SU-DHL-6 (cell line): ENCODE results near the gene RAD23B.

ENCODE experiments used
- H2AFZ ChIP-seq: fragments of 200-600 bp; sonication (generic); 2 replicates; pipeline ENCODE4 v1.6.1; 2014; ENCODE audit warnings: low read depth, mild to moderate bottlenecking, moderate library complexity, mixed read lengths, antibody characterized with exemption, low read length; ENCODE audit not compliant: severe bottlenecking
- H3F3A ChIP-seq: fragments of 200-600 bp; shearing (Covaris generic); 2 replicates; pipeline ENCODE4 v1.6.0; 2016; ENCODE audit warnings: antibody characterized with exemption, mild to moderate bottlenecking; ENCODE audit not compliant: insufficient read depth
- H3K27ac ChIP-seq: fragments of 200-600 bp; sonication (generic); 2 replicates; pipeline ENCODE4 v1.5.1; 2016; ENCODE audit warnings: low read depth, mild to moderate bottlenecking, low read length, moderate library complexity, mixed read lengths
- H3K27me3 ChIP-seq: fragments of 200-600 bp; sonication (generic), shearing (Covaris generic); 2 replicates; pipeline ENCODE4 v1.6.0; 2014; ENCODE audit warnings: mild to moderate bottlenecking, low read length
- H3K36me3 ChIP-seq: fragments of 200-600 bp; sonication (generic); 2 replicates; pipeline ENCODE4 v1.6.1; 2014; ENCODE audit warnings: mild to moderate bottlenecking, low read length, mixed read lengths
- H3K4me2 ChIP-seq: fragments of 300-600, 200-600 bp; shearing (Covaris generic), sonication (generic); 2 replicates; pipeline ENCODE4 v1.6.0; 2014; ENCODE audit warnings: low read length, low read depth, mild to moderate bottlenecking; ENCODE audit not compliant: poor library complexity, severe bottlenecking
- H3K4me3 ChIP-seq: fragments of 200-600 bp; sonication (generic); 2 replicates; pipeline ENCODE4 v1.5.1; 2014; ENCODE audit warnings: antibody characterized with exemption, low read length, mild to moderate bottlenecking, mixed read lengths; ENCODE audit not compliant: insufficient read depth, poor library complexity, severe bottlenecking
- H3K79me2 ChIP-seq: fragments of 200-600 bp; sonication (generic); 2 replicates; pipeline ENCODE4 v1.6.1; 2014; ENCODE audit warnings: mild to moderate bottlenecking, low read length, moderate library complexity; ENCODE audit not compliant: insufficient read depth
- H3K9ac ChIP-seq: fragments of 200-600 bp; sonication (generic); 2 replicates; pipeline ENCODE4 v1.7.0; 2014; ENCODE audit warnings: mild to moderate bottlenecking, low read length
- H3K9me2 ChIP-seq: fragments of 200-600 bp; sonication (generic); replicated peaks from 2 replicates; pipeline ENCODE4 v1.6.1; 2014; ENCODE audit warnings: low read length; ENCODE audit not compliant: insufficient read depth
- H3K9me3 ChIP-seq: fragments of 200-600 bp; sonication (generic); 2 replicates; pipeline ENCODE4 v1.6.1; 2014; ENCODE audit warnings: low read length, mixed read lengths; ENCODE audit not compliant: insufficient read depth
- H4K20me1 ChIP-seq: fragments of 200-600 bp; sonication (generic); 2 replicates; pipeline ENCODE4 v1.6.1; 2014; ENCODE audit warnings: low read depth, mild to moderate bottlenecking, antibody characterized with exemption, low read length, moderate library complexity, mixed read lengths
- EZH2phosphoT487 ChIP-seq: fragments of 200-600 bp; sonication (generic), shearing (Covaris generic); conservative IDR thresholded peaks from 2 replicates; pipeline ENCODE4 v1.6.1; 2018; ENCODE audit warnings: mild to moderate bottlenecking, antibody characterized with exemption, low read length, moderate library complexity, mixed read lengths
- TF ChIP-seq, protein P1 (sequence below): fragments of 200-600 bp; sonication (generic); IDR thresholded peaks from one replicate; pipeline ENCODE4 v1.5.1; 2017; ENCODE audit warnings: antibody characterized with exemption, mild to moderate bottlenecking, low read length, moderate library complexity; ENCODE audit not compliant: insufficient read depth, poor library complexity, severe bottlenecking

Gene RAD23B

DNA sequence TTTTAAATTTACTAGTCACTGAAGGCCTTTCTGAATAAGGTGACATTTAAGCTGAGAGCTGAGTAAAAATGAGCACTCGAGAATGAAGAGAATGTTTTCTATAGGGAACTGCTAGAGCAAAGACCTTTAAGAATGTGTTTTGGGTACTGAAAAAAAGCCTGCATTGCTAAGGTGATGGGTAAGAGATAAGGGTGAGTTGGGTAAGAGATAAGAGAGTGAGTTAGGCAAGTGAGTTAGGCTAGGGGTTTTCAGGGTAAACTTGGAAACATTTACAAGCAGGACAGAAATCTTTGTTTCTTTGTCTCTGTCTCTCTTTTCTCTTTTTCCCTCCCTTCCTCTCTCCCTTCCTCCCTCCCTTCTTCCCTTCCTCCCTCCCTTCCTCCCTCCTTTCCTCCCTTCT lies 5.6 kb downstream of the RAD23B start:
- H3K9me3 ChIP-seq: no peaks in the 10 kb centered on the region
- H2AFZ ChIP-seq: no peak overlapping the region
- no peak overlapping the region for H3K9ac ChIP-seq
- no peaks in the 10 kb centered on the region for H3K27me3 ChIP-seq
- peaks cover 86% of the 10 kb centered on the region for H4K20me1 ChIP-seq
- no peak for TF ChIP-seq EZH2phosphoT487
- TF ChIP-seq, protein P1, sequence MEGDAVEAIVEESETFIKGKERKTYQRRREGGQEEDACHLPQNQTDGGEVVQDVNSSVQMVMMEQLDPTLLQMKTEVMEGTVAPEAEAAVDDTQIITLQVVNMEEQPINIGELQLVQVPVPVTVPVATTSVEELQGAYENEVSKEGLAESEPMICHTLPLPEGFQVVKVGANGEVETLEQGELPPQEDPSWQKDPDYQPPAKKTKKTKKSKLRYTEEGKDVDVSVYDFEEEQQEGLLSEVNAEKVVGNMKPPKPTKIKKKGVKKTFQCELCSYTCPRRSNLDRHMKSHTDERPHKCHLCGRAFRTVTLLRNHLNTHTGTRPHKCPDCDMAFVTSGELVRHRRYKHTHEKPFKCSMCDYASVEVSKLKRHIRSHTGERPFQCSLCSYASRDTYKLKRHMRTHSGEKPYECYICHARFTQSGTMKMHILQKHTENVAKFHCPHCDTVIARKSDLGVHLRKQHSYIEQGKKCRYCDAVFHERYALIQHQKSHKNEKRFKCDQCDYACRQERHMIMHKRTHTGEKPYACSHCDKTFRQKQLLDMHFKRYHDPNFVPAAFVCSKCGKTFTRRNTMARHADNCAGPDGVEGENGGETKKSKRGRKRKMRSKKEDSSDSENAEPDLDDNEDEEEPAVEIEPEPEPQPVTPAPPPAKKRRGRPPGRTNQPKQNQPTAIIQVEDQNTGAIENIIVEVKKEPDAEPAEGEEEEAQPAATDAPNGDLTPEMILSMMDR: no peak
- H3K4me3 ChIP-seq: no peak overlapping the region
- no peak overlapping the region for H3K27ac ChIP-seq
- H3K9me2 ChIP-seq: no peaks in the 10 kb centered on the region
- H3K4me2 ChIP-seq: peak overlapping the region; percentile 20
- H3F3A ChIP-seq: peaks cover 10% of the 10 kb centered on the region
- H3K36me3 ChIP-seq: peaks cover 5% of the 10 kb centered on the region; the same call in 1 of the 2 replicates
- H3K79me2 ChIP-seq: peaks cover 100% of the 10 kb centered on the region

DNA sequence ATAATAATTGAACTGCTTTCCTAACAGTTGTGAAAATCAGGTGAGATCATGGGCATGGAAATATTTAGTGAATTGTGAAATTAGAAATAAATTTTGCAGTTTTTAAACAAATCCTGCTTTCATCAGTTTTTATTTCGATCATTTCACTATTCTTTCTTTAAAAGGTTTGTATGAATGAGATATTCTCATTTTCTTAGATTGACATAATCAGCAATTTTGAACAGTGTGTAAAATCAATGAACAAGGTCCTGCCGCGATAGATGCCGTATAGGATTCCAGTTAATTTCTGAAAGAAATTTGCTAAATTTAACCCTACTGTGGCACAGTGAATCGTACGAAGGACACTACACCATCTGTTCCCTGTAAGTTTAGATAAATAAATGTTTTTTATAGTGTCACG lies 7.5 kb downstream of the RAD23B start:
- Histone ChIP-seq H3F3A (no peaks in the 10 kb centered on the region; the same call in 1 of the 2 replicates), H3K27me3 (no peaks in the 10 kb centered on the region), H3K4me3 (no peak overlapping the region), H3K9ac (no peak overlapping the region), H3K27ac (no peak overlapping the region), H3K79me2 (peaks cover 100% of the 10 kb centered on the region), H3K9me2 (no peaks in the 10 kb centered on the region), H3K9me3 (no peaks in the 10 kb centered on the region), H3K4me2 (peak overlapping the region; percentile 3), H3K36me3 (peaks cover 5% of the 10 kb centered on the region; the same call in 1 of the 2 replicates), H4K20me1 (peaks cover 89% of the 10 kb centered on the region), H2AFZ (no peak overlapping the region)
- TF ChIP-seq EZH2phosphoT487: no peak
- TF ChIP-seq, protein P1: no peak

DNA sequence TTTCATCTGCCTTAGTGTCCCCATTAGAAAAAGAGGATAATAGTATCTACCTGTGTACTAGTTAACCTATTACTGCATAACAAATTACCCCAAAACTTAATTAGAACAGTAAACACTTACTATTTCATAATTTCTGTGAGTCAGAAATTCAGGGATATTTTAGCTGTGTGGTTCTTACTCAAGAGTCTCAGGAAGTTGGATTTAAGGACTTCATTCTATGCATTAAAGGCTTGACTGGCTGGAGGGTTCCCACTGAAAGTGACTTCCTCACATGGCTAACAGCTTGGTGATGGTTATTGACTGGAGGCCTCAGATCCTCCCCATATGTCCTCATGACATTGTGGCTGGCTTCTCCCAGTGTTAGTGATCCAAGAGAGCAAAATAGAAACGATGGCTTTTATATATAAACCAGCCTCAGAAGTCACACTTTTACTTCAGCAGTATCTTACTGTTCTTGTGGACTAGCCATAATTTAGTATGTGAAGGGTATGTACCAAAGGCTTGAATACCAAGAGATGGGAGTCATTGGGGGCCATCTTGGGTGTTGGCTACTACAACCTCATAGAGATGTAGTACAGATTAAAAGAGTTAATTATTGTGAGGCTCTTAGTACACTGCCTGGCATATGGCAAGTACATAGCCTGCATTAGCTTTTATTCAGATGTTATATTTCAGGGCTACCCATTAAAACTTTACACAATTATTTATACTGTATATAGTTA lies 9.9 kb downstream of the RAD23B start:
- H3F3A ChIP-seq: peaks cover 5% of the 10 kb centered on the region; the same call in 1 of the 2 replicates
- TF ChIP-seq, protein P1: no peak
- no peak for TF ChIP-seq EZH2phosphoT487
- peaks cover 5% of the 10 kb centered on the region; the same call in 1 of the 2 replicates for H3K36me3 ChIP-seq
- H3K4me2 ChIP-seq: no peak overlapping the region
- peaks cover 100% of the 10 kb centered on the region for H3K79me2 ChIP-seq
- H3K9me2 ChIP-seq: no peaks in the 10 kb centered on the region
- H2AFZ ChIP-seq: no peak overlapping the region
- H3K4me3 ChIP-seq: no peak overlapping the region
- H3K27ac ChIP-seq: no peak overlapping the region
- no peaks in the 10 kb centered on the region for H3K9me3 ChIP-seq
- H3K27me3 ChIP-seq: no peaks in the 10 kb centered on the region
- peaks cover 79% of the 10 kb centered on the region for H4K20me1 ChIP-seq
- H3K9ac ChIP-seq: no peak overlapping the region
